ENCODE data around the gene ASTL.

Gene ASTL

DNA sequence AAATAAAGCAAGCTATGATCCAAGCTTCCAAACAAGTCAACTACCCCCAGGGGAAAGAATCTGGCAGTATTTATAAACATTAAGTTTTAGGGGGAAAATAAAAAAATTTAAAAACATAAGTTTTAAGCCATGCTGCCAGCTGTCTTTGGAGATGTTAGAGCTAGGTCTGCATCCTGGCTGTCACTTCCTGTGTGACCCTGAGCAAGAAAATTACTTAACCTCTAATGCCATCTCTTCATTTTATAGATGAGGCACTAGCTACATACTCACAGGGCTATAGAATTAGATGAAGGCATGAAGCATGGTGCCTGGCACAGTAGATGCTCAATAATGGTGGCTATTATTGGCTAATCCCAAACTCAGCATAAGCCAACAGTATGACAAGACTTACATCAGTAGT, 42.2 kb upstream of the ASTL start:
- H3K4me3 ChIP-seq (ENCODE audit: low read depth, low read length): no peak overlapping the region
- no peak for DNase-seq (ENCODE audit: low read depth)
- TF ChIP-seq, protein P1, sequence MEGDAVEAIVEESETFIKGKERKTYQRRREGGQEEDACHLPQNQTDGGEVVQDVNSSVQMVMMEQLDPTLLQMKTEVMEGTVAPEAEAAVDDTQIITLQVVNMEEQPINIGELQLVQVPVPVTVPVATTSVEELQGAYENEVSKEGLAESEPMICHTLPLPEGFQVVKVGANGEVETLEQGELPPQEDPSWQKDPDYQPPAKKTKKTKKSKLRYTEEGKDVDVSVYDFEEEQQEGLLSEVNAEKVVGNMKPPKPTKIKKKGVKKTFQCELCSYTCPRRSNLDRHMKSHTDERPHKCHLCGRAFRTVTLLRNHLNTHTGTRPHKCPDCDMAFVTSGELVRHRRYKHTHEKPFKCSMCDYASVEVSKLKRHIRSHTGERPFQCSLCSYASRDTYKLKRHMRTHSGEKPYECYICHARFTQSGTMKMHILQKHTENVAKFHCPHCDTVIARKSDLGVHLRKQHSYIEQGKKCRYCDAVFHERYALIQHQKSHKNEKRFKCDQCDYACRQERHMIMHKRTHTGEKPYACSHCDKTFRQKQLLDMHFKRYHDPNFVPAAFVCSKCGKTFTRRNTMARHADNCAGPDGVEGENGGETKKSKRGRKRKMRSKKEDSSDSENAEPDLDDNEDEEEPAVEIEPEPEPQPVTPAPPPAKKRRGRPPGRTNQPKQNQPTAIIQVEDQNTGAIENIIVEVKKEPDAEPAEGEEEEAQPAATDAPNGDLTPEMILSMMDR (IDR thresholded peaks at IDR 0.05; ENCODE audit: control insufficient read depth, extremely low read depth, insufficient read depth): no peak

DNA sequence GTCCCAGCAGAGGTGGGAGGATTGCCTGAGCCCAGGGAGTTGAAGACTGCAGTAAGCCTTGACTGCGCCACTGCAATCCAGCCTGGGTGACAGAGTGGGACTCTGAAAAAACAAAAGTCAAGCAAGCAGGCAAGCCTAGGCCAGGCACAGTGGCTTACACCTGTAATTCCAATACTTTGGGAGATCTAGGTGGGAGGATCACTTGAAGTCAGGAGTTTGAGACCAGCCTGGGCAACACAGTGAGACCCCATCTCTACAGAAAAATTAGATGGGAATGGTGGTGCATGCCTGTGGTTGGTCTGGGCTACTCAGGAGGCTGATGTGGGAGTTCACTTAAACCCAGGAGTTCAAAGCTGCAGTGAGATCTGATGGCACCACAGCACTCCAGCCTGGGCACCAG, 41.7 kb upstream of the ASTL start:
- H3K4me3 ChIP-seq (ENCODE audit: low read depth, low read length): no peak overlapping the region
- TF ChIP-seq, protein P1 (IDR thresholded peaks at IDR 0.05; ENCODE audit: control insufficient read depth, extremely low read depth, insufficient read depth): no peak
- DNase-seq (ENCODE audit: low read depth): no peak

DNA sequence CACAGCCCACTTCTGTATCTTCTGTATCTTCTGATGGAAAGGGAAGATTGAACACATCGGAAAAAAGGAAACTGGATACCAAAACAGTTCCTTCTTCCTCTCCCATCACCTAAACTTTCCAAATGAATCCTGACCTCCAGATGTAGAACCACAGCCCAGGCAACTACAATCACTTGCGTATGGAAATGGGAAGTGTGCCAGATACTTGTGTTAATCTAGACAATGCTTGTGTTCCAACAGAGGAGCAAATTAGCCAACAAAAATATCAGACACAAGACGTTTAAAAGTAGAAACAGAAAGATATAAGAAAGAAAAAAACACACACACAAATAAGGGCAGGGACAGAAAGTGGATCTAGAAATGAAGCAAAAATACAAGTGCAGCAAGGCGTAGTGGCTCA, 38.4 kb upstream of the ASTL start:
- no peak for DNase-seq (ENCODE audit: low read depth)
- H3K4me3 ChIP-seq (ENCODE audit: low read depth, low read length): no peak overlapping the region
- TF ChIP-seq, protein P1 (IDR thresholded peaks at IDR 0.05; ENCODE audit: control insufficient read depth, extremely low read depth, insufficient read depth): no peak

DNA sequence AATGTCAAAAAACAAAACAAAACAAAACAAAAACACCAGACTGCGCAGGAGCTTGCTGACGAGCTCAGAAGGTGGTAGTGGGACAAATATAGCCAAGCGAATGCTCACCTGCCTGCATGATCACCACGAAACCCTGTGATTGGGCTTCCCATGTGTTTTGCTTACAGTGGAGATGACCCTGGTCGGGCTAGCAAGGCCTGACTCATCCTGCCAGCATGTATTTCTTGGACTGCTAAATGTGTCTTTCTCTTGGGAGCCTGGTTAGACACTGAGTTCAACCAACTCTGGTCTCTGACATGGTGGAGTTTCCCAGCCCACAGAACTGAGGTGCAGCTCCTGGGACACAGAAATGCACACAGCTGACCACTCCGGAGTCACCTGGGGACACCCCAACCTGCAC, 37.6 kb upstream of the ASTL start:
- no peak overlapping the region for H3K4me3 ChIP-seq (ENCODE audit: low read depth, low read length)
- TF ChIP-seq, protein P1 (IDR thresholded peaks at IDR 0.05; ENCODE audit: control insufficient read depth, extremely low read depth, insufficient read depth): no peak
- no peak for DNase-seq (ENCODE audit: low read depth)

DNA sequence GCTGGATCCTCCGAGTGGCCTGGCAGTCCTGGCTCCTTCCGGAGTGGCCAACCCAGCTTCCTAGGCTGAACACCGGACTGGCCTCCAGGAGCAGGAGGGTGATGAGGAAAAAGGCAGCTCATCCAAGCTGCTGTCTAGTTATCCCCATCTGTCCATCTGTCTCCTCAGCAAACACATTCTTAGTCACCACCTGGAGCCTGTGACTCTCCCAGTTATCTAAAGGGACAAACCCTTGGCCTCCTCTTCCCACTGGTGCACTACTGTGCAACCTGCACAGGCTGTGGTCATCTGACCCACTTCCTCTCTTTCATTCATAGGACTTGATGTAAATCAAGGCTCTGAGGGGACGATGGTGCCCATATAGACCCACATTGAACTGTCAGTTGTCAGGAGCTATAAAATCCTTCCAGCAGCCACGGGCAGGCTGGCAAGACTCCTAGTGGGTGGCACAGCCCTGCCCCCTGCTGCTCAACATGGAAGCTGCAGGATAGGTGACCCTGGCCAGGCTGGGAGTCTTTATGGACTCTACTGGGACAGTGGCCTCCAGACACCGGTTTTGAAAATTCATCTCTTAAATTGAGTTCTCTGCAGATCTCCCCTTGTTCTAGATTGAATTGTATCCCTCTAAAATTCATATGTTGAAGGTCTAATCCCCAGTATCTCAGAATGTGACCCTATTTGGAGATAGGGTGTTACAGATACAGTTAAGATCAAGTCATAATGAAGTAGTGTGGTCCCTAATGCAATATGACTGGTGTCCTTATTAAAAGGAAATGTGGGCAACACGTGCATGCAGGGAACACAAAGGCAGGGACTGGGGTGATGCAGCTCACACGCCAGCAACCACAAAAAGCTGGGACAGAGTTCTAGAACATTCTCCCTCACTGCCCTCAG, 36.2 kb upstream of the ASTL start:
- TF ChIP-seq, protein P1 (IDR thresholded peaks at IDR 0.05; ENCODE audit: control insufficient read depth, extremely low read depth, insufficient read depth): peak; percentile 90
- no peak for DNase-seq (ENCODE audit: low read depth)

DNA sequence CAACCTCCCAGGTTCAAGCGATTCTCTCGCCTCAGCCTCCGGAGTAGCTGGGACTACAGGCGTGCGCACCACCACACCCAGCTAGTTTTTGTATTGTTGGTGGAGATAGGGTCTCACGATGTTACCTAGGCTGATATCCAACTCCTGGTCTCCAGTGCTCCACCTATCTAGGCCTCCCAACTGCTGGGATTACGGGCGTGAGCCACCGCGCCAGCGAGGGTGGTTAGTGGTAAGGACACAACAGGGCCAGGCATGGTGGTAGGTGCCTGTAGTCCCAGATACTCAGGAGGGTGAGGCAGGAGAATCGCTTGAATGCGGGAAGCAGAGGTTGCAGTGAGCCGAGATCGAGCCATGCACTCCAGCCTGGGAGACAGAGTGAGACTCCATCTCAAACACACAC, 33.5 kb upstream of the ASTL start:
- no peak for DNase-seq (ENCODE audit: low read depth)
- TF ChIP-seq, protein P1 (IDR thresholded peaks at IDR 0.05; ENCODE audit: control insufficient read depth, extremely low read depth, insufficient read depth): no peak
- H3K4me3 ChIP-seq (ENCODE audit: low read depth, low read length): no peak overlapping the region

More for the DNA sequence above, 36.2 kb upstream of the ASTL start:
- no peak overlapping the region for H3K4me3 ChIP-seq (ENCODE audit: low read depth, low read length)

DNA sequence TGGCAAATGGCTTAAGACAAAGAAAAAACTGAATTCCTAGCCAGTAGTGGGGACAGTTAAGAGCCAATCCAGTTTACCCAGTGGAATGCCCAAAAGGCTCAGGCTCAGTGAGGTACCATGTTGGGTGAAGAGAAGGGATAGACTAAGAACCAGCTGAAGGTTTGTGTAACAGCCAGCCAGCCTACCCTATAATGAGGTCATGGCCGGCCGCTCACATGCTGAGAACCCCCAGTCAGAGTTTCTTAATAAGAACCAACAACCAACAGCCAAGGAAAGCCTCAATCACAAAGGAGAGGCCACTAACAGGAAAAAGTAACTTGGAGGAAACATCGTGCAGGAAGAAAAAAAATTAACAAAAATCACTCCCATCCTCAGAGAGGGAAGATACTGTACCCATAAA, 32.3 kb upstream of the ASTL start:
- TF ChIP-seq, protein P1 (IDR thresholded peaks at IDR 0.05; ENCODE audit: control insufficient read depth, extremely low read depth, insufficient read depth): no peak
- H3K4me3 ChIP-seq (ENCODE audit: low read depth, low read length): no peak overlapping the region
- DNase-seq (ENCODE audit: low read depth): no peak

Measured in LNCaP clone FGC (cell line).